Esophagus muscularis mucosa (tissue), 4 donors: ENCODE measurements around the gene MYO1B. TPM values are rescaled to one million over a fixed set of nuclear protein-coding genes. Genes with fewer than 3 reads are reported as not detected.

Experiments used
- DNase-seq: peaks from one replicate; pipeline ENCODE4 v3.0.0-alpha.2; 2017; ENCODE audit errors: extremely low spot score
- H3K27ac ChIP-seq, 4 donors: fragments of 200-600 bp; sonication (generic); replicated peaks in 1 of 4; 1 replicate in 3 of 4; 2 replicates in 1 of 4; pipeline ENCODE4 v1.5.1; 2016 to 2019; ENCODE audit warnings: mild to moderate bottlenecking in 1 of 4
- H3K27me3 ChIP-seq, 4 donors: fragments of 200-600 bp; sonication (generic); one replicate each; pipeline versions ENCODE4 v1.5.1 to v1.6.0; 2016 to 2019
- H3K36me3 ChIP-seq, 4 donors: fragments of 200-600 bp; sonication (generic); one replicate each; pipeline ENCODE4 v1.5.1; 2016 to 2019
- H3K4me1 ChIP-seq, 4 donors: fragments of 200-600 bp; sonication (generic); one replicate each; pipeline ENCODE4 v1.5.1; 2016 to 2019
- H3K4me3 ChIP-seq, 4 donors: fragments of 200-600 bp; sonication (generic); 1 replicate in 2 of 4; 2 replicates in 2 of 4; pipeline ENCODE4 v1.5.1; 2016 to 2019; ENCODE audit warnings: mild to moderate bottlenecking in 4 of 4, moderate library complexity in 1 of 4
- H3K9me3 ChIP-seq, 4 donors: fragments of 200-600 bp; sonication (generic); 1 replicate in 3 of 4; 2 replicates in 1 of 4; pipeline ENCODE4 v1.5.1; 2016 to 2019
- EP300 ChIP-seq: sonication (generic); formaldehyde crosslinking; IDR thresholded peaks from one replicate; pipeline ENCODE4 v1.6.1; 2017; ENCODE audit warnings: antibody characterized with exemption
- POLR2A ChIP-seq: fragments of 450-650 bp; IDR thresholded peaks from one replicate; pipeline ENCODE4 v1.6.1; 2017; ENCODE audit warnings: antibody characterized with exemption, moderate library complexity, mild to moderate bottlenecking, low read depth
- POLR2AphosphoS5 ChIP-seq, 2 donors: sonication (generic); formaldehyde crosslinking; IDR thresholded peaks; one replicate each; pipeline ENCODE4 v1.6.1; 2017; ENCODE audit warnings: antibody characterized with exemption in 2 of 2
- WGBS: methylation state at CpG from one replicate; pipeline ENCODE4 v1.1.5; 2018; 5-methylcytosine and 5-hydroxymethylcytosine counted together
- intact Hi-C: fragments of 100-400 bp; cut with DNase I; formaldehyde crosslinking; loops from one replicate; pipeline ENCODE4 v1.15.1; 2023
- total RNA-seq, 4 donors: library from RNA; depleted of rRNA; stranded (reverse); fragments of >200 nt; gene quantifications; one replicate each; pipeline versions ENCODE4 v1.1.0 to v1.2.1, GENCODE V29; 2016
- TF ChIP-seq, protein P1 (sequence below), 3 experiments: fragments of 200-600 bp in 2 of 3; fragments of 450-650 bp in 1 of 3; sonication (generic) in 2 of 3; IDR thresholded peaks; one replicate each; pipeline ENCODE4 v1.5.1; 2017 to 2019; ENCODE audit warnings: antibody characterized with exemption in 3 of 3, mild to moderate bottlenecking in 2 of 3, moderate library complexity in 1 of 3

Gene MYO1B
- total RNA-seq, 4 donors from 2014 or later: 14.8 to 17.3 (median 15.9) TPM

- TF ChIP-seq, protein P1, sequence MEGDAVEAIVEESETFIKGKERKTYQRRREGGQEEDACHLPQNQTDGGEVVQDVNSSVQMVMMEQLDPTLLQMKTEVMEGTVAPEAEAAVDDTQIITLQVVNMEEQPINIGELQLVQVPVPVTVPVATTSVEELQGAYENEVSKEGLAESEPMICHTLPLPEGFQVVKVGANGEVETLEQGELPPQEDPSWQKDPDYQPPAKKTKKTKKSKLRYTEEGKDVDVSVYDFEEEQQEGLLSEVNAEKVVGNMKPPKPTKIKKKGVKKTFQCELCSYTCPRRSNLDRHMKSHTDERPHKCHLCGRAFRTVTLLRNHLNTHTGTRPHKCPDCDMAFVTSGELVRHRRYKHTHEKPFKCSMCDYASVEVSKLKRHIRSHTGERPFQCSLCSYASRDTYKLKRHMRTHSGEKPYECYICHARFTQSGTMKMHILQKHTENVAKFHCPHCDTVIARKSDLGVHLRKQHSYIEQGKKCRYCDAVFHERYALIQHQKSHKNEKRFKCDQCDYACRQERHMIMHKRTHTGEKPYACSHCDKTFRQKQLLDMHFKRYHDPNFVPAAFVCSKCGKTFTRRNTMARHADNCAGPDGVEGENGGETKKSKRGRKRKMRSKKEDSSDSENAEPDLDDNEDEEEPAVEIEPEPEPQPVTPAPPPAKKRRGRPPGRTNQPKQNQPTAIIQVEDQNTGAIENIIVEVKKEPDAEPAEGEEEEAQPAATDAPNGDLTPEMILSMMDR (IDR thresholded peaks at IDR 0.05): no peak
- TF ChIP-seq EP300: no peak
- no peak for TF ChIP-seq POLR2AphosphoS5 (IDR thresholded peaks at IDR 0.05)
- TF ChIP-seq POLR2A: no peak
- intact Hi-C loops: no loop called here
- DNase-seq: no peak
- peaks cover 0 to 17% (median 11%) of the 10 kb centered on the region in 4 donors for H3K4me1 ChIP-seq
- H3K4me3 ChIP-seq: no peak overlapping the region
- H3K27me3 ChIP-seq: no peaks in the 10 kb centered on the region
- no peak overlapping the region for H3K27ac ChIP-seq
- H3K9me3 ChIP-seq: no peaks in the 10 kb centered on the region
- H3K36me3 ChIP-seq: no peaks in the 10 kb centered on the region
Observed at GRCh38 chr2:191345788-191346187, 100.6 kb downstream of the MYO1B start.

DNA sequence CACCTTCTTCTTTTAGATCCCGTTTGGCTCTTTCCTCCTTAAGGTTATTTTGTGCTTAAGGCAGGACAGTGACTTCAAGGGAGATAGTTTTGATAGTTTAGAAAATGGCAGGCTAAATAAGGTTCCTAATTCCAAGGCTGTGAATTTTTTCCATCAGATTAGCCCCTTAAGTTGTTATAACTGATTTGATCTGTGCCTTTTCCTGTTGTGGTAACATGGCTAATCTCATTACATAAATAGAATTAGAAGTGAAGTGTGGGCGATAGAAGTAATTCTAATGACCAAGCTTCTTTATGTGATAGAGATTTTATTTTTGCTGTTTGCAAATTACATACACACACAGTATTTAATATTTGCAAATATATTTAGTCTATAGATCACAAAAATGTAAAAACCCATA, 102.0 kb downstream of the MYO1B start:
- Histone ChIP-seq H3K27ac (no peak overlapping the region), H3K36me3 (no peaks in the 10 kb centered on the region), H3K27me3 (no peaks in the 10 kb centered on the region), H3K4me1 (peaks cover 0 to 21% (median 11%) of the 10 kb centered on the region in 4 donors), H3K9me3 (no peaks in the 10 kb centered on the region), H3K4me3 (no peak overlapping the region)
- WGBS: 77% methylated on average over 2 of the region's 2 CpGs
- DNase-seq: no peak
- TF ChIP-seq POLR2AphosphoS5 (IDR thresholded peaks at IDR 0.05): no peak
- no peak for TF ChIP-seq EP300
- no peak for TF ChIP-seq POLR2A
- TF ChIP-seq, protein P1 (IDR thresholded peaks at IDR 0.05): no peak
- intact Hi-C loops: no loop called here

GRCh38 chr2:191347881-191348280, 102.7 kb downstream of the MYO1B start:
- intact Hi-C loops: no loop called here
- no peaks in the 10 kb centered on the region for H3K36me3 ChIP-seq
- H3K27me3 ChIP-seq: no peaks in the 10 kb centered on the region
- no peaks in the 10 kb centered on the region for H3K9me3 ChIP-seq
- H3K4me3 ChIP-seq: no peak overlapping the region
- WGBS: 93% methylated on average over 4 of the region's 4 CpGs
- peaks cover 0 to 21% (median 13%) of the 10 kb centered on the region in 4 donors for H3K4me1 ChIP-seq
- no peak overlapping the region for H3K27ac ChIP-seq
- TF ChIP-seq POLR2AphosphoS5 (IDR thresholded peaks at IDR 0.05) (no peak), EP300 (no peak), POLR2A (no peak)
- TF ChIP-seq, protein P1 (IDR thresholded peaks at IDR 0.05): no peak
- no peak for DNase-seq

- no peak overlapping the region for H3K4me3 ChIP-seq
- H3K27ac ChIP-seq: no peak overlapping the region
- DNase-seq: no peak
- TF ChIP-seq POLR2AphosphoS5 (IDR thresholded peaks at IDR 0.05): no peak
- TF ChIP-seq POLR2A: no peak
- TF ChIP-seq, protein P1 (IDR thresholded peaks at IDR 0.05): no peak
- no peak for TF ChIP-seq EP300
- no peaks in the 10 kb centered on the region for H3K36me3 ChIP-seq
- H3K4me1 ChIP-seq: peaks cover 0 to 21% (median 6%) of the 10 kb centered on the region in 4 donors
- no peaks in the 10 kb centered on the region for H3K9me3 ChIP-seq
- 63% methylated on average over 2 of the region's 2 CpGs for WGBS
- intact Hi-C loops: no loop called here
- no peaks in the 10 kb centered on the region for H3K27me3 ChIP-seq
Observed at GRCh38 chr2:191349990-191350389, 104.8 kb downstream of the MYO1B start.

DNA sequence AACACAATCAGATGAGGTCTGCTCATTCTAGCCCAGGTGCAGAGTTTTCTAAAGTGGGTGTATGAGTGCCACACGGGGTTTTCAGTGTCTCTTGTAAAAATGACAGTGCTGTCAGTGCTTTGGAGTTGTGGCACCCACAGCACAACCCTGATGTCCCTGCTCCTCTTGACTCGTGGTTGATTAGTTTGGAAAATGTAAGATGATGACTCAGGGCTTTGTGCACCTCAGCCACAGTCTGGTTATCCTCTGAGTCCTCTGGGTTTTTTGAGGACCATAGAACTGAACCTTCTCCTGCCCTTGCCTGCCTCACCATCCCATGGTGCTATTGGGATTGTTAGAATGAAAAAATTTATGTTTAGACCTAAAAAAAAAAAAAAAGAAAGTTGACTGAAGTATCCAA, 105.6 kb downstream of the MYO1B start:
- no peak overlapping the region for H3K4me3 ChIP-seq
- intact Hi-C loops: no loop called here
- no peaks in the 10 kb centered on the region for H3K27me3 ChIP-seq
- peaks cover 0 to 21% (median 6%) of the 10 kb centered on the region in 4 donors for H3K4me1 ChIP-seq
- DNase-seq: no peak
- H3K9me3 ChIP-seq: no peaks in the 10 kb centered on the region
- 45% methylated on average over 2 of the region's 2 CpGs for WGBS
- no peaks in the 10 kb centered on the region for H3K36me3 ChIP-seq
- no peak overlapping the region for H3K27ac ChIP-seq
- TF ChIP-seq EP300 (no peak), POLR2AphosphoS5 (IDR thresholded peaks at IDR 0.05) (no peak), POLR2A (no peak)
- TF ChIP-seq, protein P1 (IDR thresholded peaks at IDR 0.05): no peak
